ENCODE data around the gene LTA. TPM values are rescaled to one million over a fixed set of nuclear protein-coding genes. Genes with fewer than 3 reads are reported as not detected.
A peak's percentile ranks its signal among the peaks of the same experiment; 100 is the strongest.
"Not testable (repeated sequence)": the region's sequence is repeated elsewhere in the genome, so short reads cannot be mapped to it uniquely, and the experiment has no call there.

Gene LTA
- total RNA-seq, 1 donor from 2014 or later = 0.22 TPM

- Mint-ChIP-seq H3K9me3 (no peaks in the 10 kb centered on the region), H3K4me1 (ENCODE audit: unreplicated experiment) (no peaks in the 10 kb centered on the region), H3K36me3 (no peaks in the 10 kb centered on the region), H3K27ac (no peak overlapping the region), H3K27me3 (peaks cover 14% of the 10 kb centered on the region), H3K4me3 (no peak overlapping the region)
- no peak for DNase-seq (ENCODE audit: extremely low spot score, unreplicated experiment)
- TF ChIP-seq CTCF (conservative IDR thresholded peaks at IDR 0.05) = no peak
Measured at GRCh38 chr6:31588871-31589650, 17.0 kb downstream of the LTA start.

- not testable (repeated sequence) for H3K27ac Mint-ChIP-seq; H3K4me1 Mint-ChIP-seq (ENCODE audit: unreplicated experiment); H3K9me3 Mint-ChIP-seq; DNase-seq (ENCODE audit: extremely low spot score, unreplicated experiment); H3K4me3 Mint-ChIP-seq; H3K36me3 Mint-ChIP-seq
- peaks cover 11% of the 10 kb centered on the region for H3K27me3 Mint-ChIP-seq
Measured at GRCh38 chr6:31590691-31591090, 18.6 kb downstream of the LTA start.

GRCh38 chr6:31592396-31592771 is 20.3 kb downstream of the LTA start:
- no peaks in the 10 kb centered on the region for H3K9me3 Mint-ChIP-seq
- no peaks in the 10 kb centered on the region for H3K4me1 Mint-ChIP-seq (ENCODE audit: unreplicated experiment)
- H3K36me3 Mint-ChIP-seq = no peaks in the 10 kb centered on the region
- no peak for DNase-seq (ENCODE audit: extremely low spot score, unreplicated experiment)
- H3K27ac Mint-ChIP-seq = no peak overlapping the region
- no peak overlapping the region for H3K4me3 Mint-ChIP-seq
- H3K27me3 Mint-ChIP-seq = peaks cover 4% of the 10 kb centered on the region
- TF ChIP-seq CTCF (conservative IDR thresholded peaks at IDR 0.05) = no peak

GRCh38 chr6:31597006-31597405 is 24.9 kb downstream of the LTA start:
- Mint-ChIP-seq H3K27me3 (no peaks in the 10 kb centered on the region), H3K4me1 (ENCODE audit: unreplicated experiment) (peaks cover 6% of the 10 kb centered on the region), H3K4me3 (no peak overlapping the region), H3K9me3 (no peaks in the 10 kb centered on the region), H3K27ac (no peak overlapping the region), H3K36me3 (no peaks in the 10 kb centered on the region)
- TF ChIP-seq CTCF (conservative IDR thresholded peaks at IDR 0.05) = peak; percentile 69
- no peak for DNase-seq (ENCODE audit: extremely low spot score, unreplicated experiment)

GRCh38 chr6:31607317-31607716 is 35.2 kb downstream of the LTA start:
- no peaks in the 10 kb centered on the region for H3K36me3 Mint-ChIP-seq
- DNase-seq (ENCODE audit: extremely low spot score, unreplicated experiment) = no peak
- H3K4me3 Mint-ChIP-seq = no peak overlapping the region
- H3K9me3 Mint-ChIP-seq = no peaks in the 10 kb centered on the region
- no peaks in the 10 kb centered on the region for H3K4me1 Mint-ChIP-seq (ENCODE audit: unreplicated experiment)
- H3K27me3 Mint-ChIP-seq = no peaks in the 10 kb centered on the region
- H3K27ac Mint-ChIP-seq = no peak overlapping the region
- no peak for TF ChIP-seq CTCF (conservative IDR thresholded peaks at IDR 0.05)

GRCh38 chr6:31609519-31610406 is 37.7 kb downstream of the LTA start:
- no peak for DNase-seq (ENCODE audit: extremely low spot score, unreplicated experiment)
- Mint-ChIP-seq H3K36me3 (no peaks in the 10 kb centered on the region), H3K4me3 (no peak overlapping the region), H3K9me3 (no peaks in the 10 kb centered on the region), H3K27ac (no peak overlapping the region), H3K27me3 (no peaks in the 10 kb centered on the region), H3K4me1 (ENCODE audit: unreplicated experiment) (peaks cover 9% of the 10 kb centered on the region)
- TF ChIP-seq CTCF (conservative IDR thresholded peaks at IDR 0.05) = no peak
